Measurements from ENCODE around the gene EHD3.

The EHD3 gene

GRCh38 chr2:31296641-31297287 lies 62.8 kb downstream of the EHD3 start:
- no peak for DNase-seq

- DNase-seq: peak; percentile 91
Measured at GRCh38 chr2:31297751-31298150, 63.8 kb downstream of the EHD3 start.

- no peak for DNase-seq
Measured at GRCh38 chr2:31299547-31299946, 65.6 kb downstream of the EHD3 start.

- no peak for DNase-seq
Measured at GRCh38 chr2:31300309-31300708, 66.4 kb downstream of the EHD3 start.

- no peak for DNase-seq
Measured at GRCh38 chr2:31302940-31303563, 69.1 kb downstream of the EHD3 start.

GRCh38 chr2:31304816-31305215 lies 70.9 kb downstream of the EHD3 start:
- DNase-seq: peak; percentile 26

GRCh38 chr2:31312898-31313297 lies 78.9 kb downstream of the EHD3 start:
- peak; percentile 56 for DNase-seq

- DNase-seq: no peak
Measured at GRCh38 chr2:31314761-31315160, 80.8 kb downstream of the EHD3 start.

- no peak for DNase-seq
Measured at GRCh38 chr2:31317396-31317795, 83.4 kb downstream of the EHD3 start.

- peak; percentile 77 for DNase-seq
Measured at GRCh38 chr2:31318361-31319336, 84.7 kb downstream of the EHD3 start.
